BE2C (cell line): ENCODE data around the gene ZNRF3.

Source experiments
- DNase-seq: peaks from one replicate; pipeline ENCODE4 v3.0.0-alpha.2; 2020
- H3K27me3 ChIP-seq: fragments of 250-450 bp; sonication (Bioruptor Pico); 2 replicates; pipeline ENCODE4 v1.5.1; 2020; ENCODE audit warnings: mild to moderate bottlenecking
- H3K36me3 ChIP-seq: fragments of 250-450 bp; sonication (Bioruptor Pico); 2 replicates; pipeline ENCODE4 v1.5.1; 2020; ENCODE audit warnings: mild to moderate bottlenecking
- H3K4me1 ChIP-seq: fragments of 250-450 bp; sonication (Bioruptor Pico); 2 replicates; pipeline ENCODE4 v1.5.1; 2020
- H3K4me3 ChIP-seq: 2 replicates; pipeline ENCODE4 v1.5.1; 2011; ENCODE audit warnings: low read depth, low read length
- H3K9me3 ChIP-seq: fragments of 250-450 bp; sonication (Bioruptor Pico); 2 replicates; pipeline ENCODE4 v1.5.1; 2020
- TF ChIP-seq, protein P1 (sequence below): IDR thresholded peaks from 2 replicates; pipeline ENCODE4 v1.5.1; 2012; ENCODE audit warnings: mild to moderate bottlenecking, low read depth, low read length

The ZNRF3 gene

GRCh38 chr22:28937206-28938025, 54.0 kb downstream of the ZNRF3 start:
- H3K36me3 ChIP-seq: no peaks in the 10 kb centered on the region
- H3K4me1 ChIP-seq: peaks cover 9% of the 10 kb centered on the region
- H3K9me3 ChIP-seq: no peaks in the 10 kb centered on the region
- no peaks in the 10 kb centered on the region for H3K27me3 ChIP-seq
- H3K4me3 ChIP-seq: no peak overlapping the region
- no peak for DNase-seq
- TF ChIP-seq, protein P1, sequence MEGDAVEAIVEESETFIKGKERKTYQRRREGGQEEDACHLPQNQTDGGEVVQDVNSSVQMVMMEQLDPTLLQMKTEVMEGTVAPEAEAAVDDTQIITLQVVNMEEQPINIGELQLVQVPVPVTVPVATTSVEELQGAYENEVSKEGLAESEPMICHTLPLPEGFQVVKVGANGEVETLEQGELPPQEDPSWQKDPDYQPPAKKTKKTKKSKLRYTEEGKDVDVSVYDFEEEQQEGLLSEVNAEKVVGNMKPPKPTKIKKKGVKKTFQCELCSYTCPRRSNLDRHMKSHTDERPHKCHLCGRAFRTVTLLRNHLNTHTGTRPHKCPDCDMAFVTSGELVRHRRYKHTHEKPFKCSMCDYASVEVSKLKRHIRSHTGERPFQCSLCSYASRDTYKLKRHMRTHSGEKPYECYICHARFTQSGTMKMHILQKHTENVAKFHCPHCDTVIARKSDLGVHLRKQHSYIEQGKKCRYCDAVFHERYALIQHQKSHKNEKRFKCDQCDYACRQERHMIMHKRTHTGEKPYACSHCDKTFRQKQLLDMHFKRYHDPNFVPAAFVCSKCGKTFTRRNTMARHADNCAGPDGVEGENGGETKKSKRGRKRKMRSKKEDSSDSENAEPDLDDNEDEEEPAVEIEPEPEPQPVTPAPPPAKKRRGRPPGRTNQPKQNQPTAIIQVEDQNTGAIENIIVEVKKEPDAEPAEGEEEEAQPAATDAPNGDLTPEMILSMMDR: no peak

GRCh38 chr22:28938286-28938833, 55.0 kb downstream of the ZNRF3 start:
- H3K36me3 ChIP-seq: no peaks in the 10 kb centered on the region

GRCh38 chr22:28939394-28939793, 56.0 kb downstream of the ZNRF3 start:
- DNase-seq: no peak
- Histone ChIP-seq H3K4me1 (no peaks in the 10 kb centered on the region), H3K27me3 (no peaks in the 10 kb centered on the region), H3K4me3 (no peak overlapping the region), H3K9me3 (no peaks in the 10 kb centered on the region), H3K36me3 (no peaks in the 10 kb centered on the region)
- TF ChIP-seq, protein P1: no peak

More at GRCh38 chr22:28938286-28938833, 55.0 kb downstream of the ZNRF3 start:
- Histone ChIP-seq H3K4me1 (no peaks in the 10 kb centered on the region; the same call in 1 of the 2 replicates), H3K27me3 (no peaks in the 10 kb centered on the region), H3K4me3 (no peak overlapping the region), H3K9me3 (no peaks in the 10 kb centered on the region)
- DNase-seq: no peak
- TF ChIP-seq, protein P1: no peak

DNA sequence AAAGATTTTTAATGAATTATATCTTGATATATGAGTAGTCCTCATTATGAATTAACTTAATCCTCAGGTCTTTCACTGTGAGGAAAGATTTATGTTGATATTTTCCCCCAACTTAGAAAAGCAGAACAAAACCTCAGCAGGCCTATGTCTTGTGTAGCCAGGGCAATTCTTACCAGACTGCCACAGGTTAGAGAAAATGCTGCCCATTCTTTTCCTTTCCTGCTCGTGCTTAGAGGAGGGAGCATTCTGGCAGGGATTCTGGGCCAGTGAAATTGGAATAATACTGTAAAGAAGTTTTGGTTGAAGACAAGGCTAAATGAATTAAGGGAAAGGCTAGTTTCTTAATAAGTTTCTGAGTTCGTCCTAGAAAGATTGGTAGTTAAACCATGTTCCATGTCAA, 56.6 kb downstream of the ZNRF3 start:
- no peak overlapping the region for H3K4me3 ChIP-seq
- H3K4me1 ChIP-seq: no peaks in the 10 kb centered on the region
- H3K27me3 ChIP-seq: no peaks in the 10 kb centered on the region
- H3K9me3 ChIP-seq: no peaks in the 10 kb centered on the region
- no peak for DNase-seq
- no peaks in the 10 kb centered on the region for H3K36me3 ChIP-seq
- TF ChIP-seq, protein P1: no peak

DNA sequence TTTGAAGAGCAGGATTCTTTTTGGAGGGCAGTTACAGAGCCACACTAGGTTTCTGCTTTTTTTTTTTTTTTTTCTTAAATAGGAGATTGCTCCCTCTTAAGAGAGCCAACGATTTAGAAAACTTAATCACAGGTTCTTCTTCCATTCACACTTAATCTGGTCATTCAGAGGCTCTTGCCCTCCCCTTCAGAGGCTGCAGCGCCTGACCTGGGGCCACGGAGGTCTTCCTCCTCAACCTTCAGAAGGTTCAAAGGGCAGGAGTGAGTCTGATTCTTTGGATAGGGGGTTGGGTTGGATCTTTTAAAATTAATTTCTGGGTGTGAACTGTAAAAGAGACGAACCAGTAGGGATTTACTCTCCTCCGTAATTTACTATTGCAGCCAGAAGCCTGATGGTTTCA, 57.1 kb downstream of the ZNRF3 start:
- H3K36me3 ChIP-seq: no peaks in the 10 kb centered on the region
- no peak overlapping the region for H3K4me3 ChIP-seq
- no peaks in the 10 kb centered on the region for H3K9me3 ChIP-seq
- no peaks in the 10 kb centered on the region for H3K4me1 ChIP-seq
- TF ChIP-seq, protein P1: no peak
- H3K27me3 ChIP-seq: no peaks in the 10 kb centered on the region
- DNase-seq: no peak

DNA sequence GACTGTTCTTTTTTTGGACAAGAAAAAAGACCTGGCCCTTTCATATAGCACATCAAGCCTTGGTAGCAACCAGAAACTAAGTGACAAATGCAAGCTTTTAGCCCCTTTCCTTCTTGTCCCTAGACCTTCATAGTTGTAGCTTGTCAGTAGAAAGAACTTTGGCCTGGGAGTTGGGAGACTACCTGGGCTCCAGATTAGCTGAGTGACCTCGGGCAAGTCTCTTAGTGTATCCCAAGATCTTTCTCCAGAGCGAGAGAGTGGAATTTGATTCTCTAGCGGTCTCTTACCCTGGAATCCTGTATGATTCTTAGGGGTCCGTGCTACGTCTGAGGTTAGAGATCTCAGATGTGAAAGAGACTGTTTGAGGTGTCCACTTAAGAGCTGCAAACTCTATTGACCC, 59.0 kb downstream of the ZNRF3 start:
- H3K9me3 ChIP-seq: no peaks in the 10 kb centered on the region
- H3K4me1 ChIP-seq: no peaks in the 10 kb centered on the region
- no peak for DNase-seq
- H3K27me3 ChIP-seq: no peaks in the 10 kb centered on the region
- H3K4me3 ChIP-seq: no peak overlapping the region
- H3K36me3 ChIP-seq: no peaks in the 10 kb centered on the region
- TF ChIP-seq, protein P1: no peak
